Chondrocyte (in vitro differentiated cells): ENCODE results near the gene NPNT. TPM values are rescaled to one million over a fixed set of nuclear protein-coding genes. Genes with fewer than 3 reads are reported as not detected.

ENCODE experiments used
- DNase-seq: peaks from one replicate; pipeline ENCODE4 v3.0.0; 2021; ENCODE audit warnings: mixed read lengths, low spot score
- H3K27ac Mint-ChIP-seq: one replicate; pipeline ENCODE4 v1.8.0; 2021; ENCODE audit warnings: mild to moderate bottlenecking, moderate library complexity, mixed read lengths; ENCODE audit not compliant: unreplicated experiment
- H3K27me3 Mint-ChIP-seq: 2 replicates; pipeline ENCODE4 v1.8.0; 2021; ENCODE audit warnings: low read depth, mixed read lengths
- H3K36me3 Mint-ChIP-seq: 2 replicates; pipeline ENCODE4 v1.8.0; 2021; ENCODE audit warnings: low read depth, mixed read lengths
- H3K4me1 Mint-ChIP-seq: 2 replicates; pipeline ENCODE4 v1.8.0; 2021; ENCODE audit warnings: low read depth, mild to moderate bottlenecking, mixed read lengths
- H3K4me3 Mint-ChIP-seq: one replicate; pipeline ENCODE4 v1.8.0; 2021; ENCODE audit warnings: mild to moderate bottlenecking, moderate library complexity, mixed read lengths; ENCODE audit not compliant: unreplicated experiment
- H3K9me3 Mint-ChIP-seq: 2 replicates; pipeline ENCODE4 v1.8.0; 2021; ENCODE audit warnings: low read depth, mixed read lengths
- CTCF ChIP-seq: fragments of 200-600 bp; sonication (generic); IDR thresholded peaks from 2 replicates; pipeline ENCODE4 v1.5.0; 2021; ENCODE audit warnings: antibody characterized with exemption, mild to moderate bottlenecking, moderate library complexity
- total RNA-seq: library from RNA; stranded (reverse); gene quantifications from 3 replicates; pipeline ENCODE4 v1.2.1, GENCODE V29; 2021

Gene NPNT
- total RNA-seq, 1 donor from 2014 or later, result 2.8 TPM

DNA sequence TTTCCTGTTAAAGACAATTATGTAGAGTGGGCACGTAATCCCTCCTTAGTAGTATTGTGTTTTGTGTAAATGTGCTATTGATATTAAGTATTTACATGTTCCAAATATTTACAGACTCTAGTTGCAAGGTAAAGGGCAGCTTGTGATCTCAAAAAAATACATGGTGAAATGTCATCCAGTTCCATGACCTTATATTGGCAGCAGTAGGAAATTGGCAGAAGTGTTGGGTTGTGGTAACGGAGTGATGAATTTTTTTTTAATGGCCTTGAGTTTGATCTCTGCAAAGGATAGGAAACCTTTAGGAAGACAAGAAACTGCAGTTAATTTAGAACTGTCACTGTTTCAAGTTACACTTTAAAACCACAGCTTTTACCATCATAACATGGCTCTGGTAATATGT, 74.3 kb downstream of the NPNT start:
- no peak overlapping the region for H3K27ac Mint-ChIP-seq
- H3K27me3 Mint-ChIP-seq, result peaks cover 9% of the 10 kb centered on the region
- peaks cover 2% of the 10 kb centered on the region for H3K36me3 Mint-ChIP-seq
- H3K4me3 Mint-ChIP-seq, result no peak overlapping the region
- no peak for DNase-seq
- no peaks in the 10 kb centered on the region for H3K9me3 Mint-ChIP-seq
- TF ChIP-seq CTCF, result no peak
- peaks cover 28% of the 10 kb centered on the region for H3K4me1 Mint-ChIP-seq

GRCh38 chr4:105970371-105970770, 75.1 kb downstream of the NPNT start:
- no peak for DNase-seq

DNA sequence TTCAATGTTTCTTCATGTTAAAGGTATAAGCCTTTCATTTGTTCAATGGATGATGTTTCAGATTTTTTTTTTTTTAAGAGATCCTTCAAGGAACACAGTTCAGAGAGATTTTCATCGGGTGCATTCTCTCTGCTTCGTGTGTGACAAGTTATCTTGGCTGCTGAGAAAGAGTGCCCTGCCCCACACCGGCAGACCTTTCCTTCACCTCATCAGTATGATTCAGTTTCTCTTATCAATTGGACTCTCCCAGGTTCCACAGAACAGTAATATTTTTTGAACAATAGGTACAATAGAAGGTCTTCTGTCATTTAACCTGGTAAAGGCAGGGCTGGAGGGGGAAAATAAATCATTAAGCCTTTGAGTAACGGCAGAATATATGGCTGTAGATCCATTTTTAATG, 75.8 kb downstream of the NPNT start:
- DNase-seq, result no peak
- H3K4me3 Mint-ChIP-seq, result no peak overlapping the region
- no peaks in the 10 kb centered on the region for H3K9me3 Mint-ChIP-seq
- H3K27ac Mint-ChIP-seq, result no peak overlapping the region
- peaks cover 2% of the 10 kb centered on the region for H3K36me3 Mint-ChIP-seq
- peaks cover 9% of the 10 kb centered on the region for H3K27me3 Mint-ChIP-seq
- peaks cover 18% of the 10 kb centered on the region for H3K4me1 Mint-ChIP-seq
- no peak for TF ChIP-seq CTCF

More at GRCh38 chr4:105970371-105970770, 75.1 kb downstream of the NPNT start:
- Mint-ChIP-seq H3K27ac (no peak overlapping the region), H3K4me1 (peaks cover 24% of the 10 kb centered on the region), H3K36me3 (peaks cover 2% of the 10 kb centered on the region), H3K27me3 (peaks cover 9% of the 10 kb centered on the region), H3K4me3 (no peak overlapping the region), H3K9me3 (no peaks in the 10 kb centered on the region)
- TF ChIP-seq CTCF, result no peak

DNA sequence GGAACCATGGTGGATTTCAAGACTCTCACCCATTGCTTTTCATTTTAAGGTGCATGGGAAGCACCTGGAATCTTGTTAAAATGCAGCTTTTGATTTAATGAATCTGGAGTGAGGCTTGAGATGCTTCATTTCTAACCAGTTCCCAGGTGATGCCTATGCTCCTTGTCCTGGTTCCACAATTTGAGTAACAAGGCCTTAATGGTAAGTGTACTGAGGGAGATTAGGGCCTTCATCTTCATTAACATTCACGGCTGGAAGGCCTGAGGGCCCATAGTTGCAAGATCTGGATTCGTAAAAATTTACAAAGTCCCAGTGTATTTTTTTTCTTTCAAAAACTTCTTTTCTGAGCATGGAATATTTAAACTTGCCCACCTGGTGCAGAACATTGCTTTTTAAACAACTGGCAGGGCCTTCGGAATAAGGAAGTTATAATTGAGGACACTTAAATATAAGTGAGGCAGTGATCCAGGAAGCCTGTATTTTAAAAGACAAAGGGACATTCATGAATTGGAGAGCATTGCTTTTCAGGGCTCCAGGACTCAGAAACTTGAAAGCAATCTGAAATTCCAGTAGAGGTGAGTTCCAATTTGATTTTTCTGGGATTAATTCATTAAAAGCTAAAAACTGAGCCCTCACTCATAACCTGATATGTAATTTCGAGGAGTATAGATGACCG, 77.8 kb downstream of the NPNT start:
- Mint-ChIP-seq H3K27ac (no peak overlapping the region), H3K27me3 (peaks cover 9% of the 10 kb centered on the region), H3K4me3 (no peak overlapping the region), H3K36me3 (peaks cover 2% of the 10 kb centered on the region), H3K4me1 (no peaks in the 10 kb centered on the region), H3K9me3 (peaks cover 3% of the 10 kb centered on the region)
- no peak for DNase-seq
- TF ChIP-seq CTCF, result no peak

- DNase-seq, result no peak
- no peak overlapping the region for H3K27ac Mint-ChIP-seq
- TF ChIP-seq CTCF, result no peak
- H3K36me3 Mint-ChIP-seq, result peaks cover 2% of the 10 kb centered on the region
- no peak overlapping the region for H3K4me3 Mint-ChIP-seq
- peaks cover 9% of the 10 kb centered on the region for H3K9me3 Mint-ChIP-seq
- H3K27me3 Mint-ChIP-seq, result peaks cover 2% of the 10 kb centered on the region
- peaks cover 12% of the 10 kb centered on the region for H3K4me1 Mint-ChIP-seq
Measured at GRCh38 chr4:105976915-105977314, 81.6 kb downstream of the NPNT start.
